Mucosa of descending colon (tissue), 3 donors: ENCODE data around the gene VRK1. TPM values are rescaled to one million over a fixed set of nuclear protein-coding genes. Genes with fewer than 3 reads are reported as not detected.

Experiments
- ATAC-seq: fragments of 200-7000 bp; cut with Tn5 transposase; one replicate; pipeline ENCODE4 v1.9.1; 2020; ENCODE audit warnings: mild to moderate bottlenecking, moderate library complexity
- DNase-seq, 3 donors: peaks; one replicate each; pipeline ENCODE4 v3.0.0-alpha.2; 2020
- H3K36me3 ChIP-seq: fragments of 200-600 bp; one replicate; pipeline ENCODE4 v1.8.0; 2021; ENCODE audit warnings: low read depth, mild to moderate bottlenecking
- H3K4me1 ChIP-seq: fragments of 200-600 bp; one replicate; pipeline ENCODE4 v1.8.0; 2021; ENCODE audit warnings: low read depth, mild to moderate bottlenecking
- H3K4me3 ChIP-seq: fragments of 200-600 bp; one replicate; pipeline ENCODE4 v1.8.0; 2021; ENCODE audit warnings: mild to moderate bottlenecking
- H3K9me3 ChIP-seq: fragments of 200-600 bp; one replicate; pipeline ENCODE4 v1.8.0; 2021; ENCODE audit warnings: mild to moderate bottlenecking
- CTCF ChIP-seq: fragments of 200-600 bp; IDR thresholded peaks from one replicate; pipeline ENCODE4 v1.8.0; 2022; ENCODE audit warnings: antibody characterized with exemption, mild to moderate bottlenecking
- intact Hi-C, 2 donors: fragments of 100-400 bp; cut with DNase I in 1 of 2; cut with micrococcal nuclease in 1 of 2; formaldehyde crosslinking; loops; one replicate each; pipeline versions ENCODE4 v1.11.0 to v1.11.1; 2022; cut with DNase I, micrococcal nuclease
- total RNA-seq, 3 donors: library from RNA; stranded (reverse); fragmentation: NEBNext Ultra II Directional in 2 of 3; extraction: Animal tissue kit (Norgen Biotek cat#: 25700) in 2 of 3; gene quantifications; one replicate each; pipeline versions ENCODE4 v1.2.1 to v1.2.4, GENCODE V29; 2021 to 2023
- donor health status: DM: no; HTN: no; CAD: no; lungs with moderate emphysema.
- donor health status: DM: no; HTN: no; CAD: no.
- donor health status: DM: no; HTN: yes; CAD: no.

The VRK1 gene
- total RNA-seq, 3 donors from 2014 or later, result 15.3 to 19.8 (median 19.4) TPM

- intact Hi-C loops, result no loop called here
- no peak for DNase-seq
- Histone ChIP-seq H3K4me1 (peaks cover 3% of the 10 kb centered on the region), H3K4me3 (no peak overlapping the region), H3K9me3 (no peaks in the 10 kb centered on the region), H3K36me3 (no peaks in the 10 kb centered on the region)
- no peak for ATAC-seq
- no peak for TF ChIP-seq CTCF
Observed at GRCh38 chr14:96811265-96811664, 14.1 kb downstream of the VRK1 start.

GRCh38 chr14:96811985-96812667, 14.9 kb downstream of the VRK1 start:
- H3K36me3 ChIP-seq, result no peaks in the 10 kb centered on the region

GRCh38 chr14:96816281-96816680, 19.1 kb downstream of the VRK1 start:
- intact Hi-C loops, result no loop called here
- no peaks in the 10 kb centered on the region for H3K9me3 ChIP-seq
- no peak overlapping the region for H3K4me3 ChIP-seq
- no peaks in the 10 kb centered on the region for H3K36me3 ChIP-seq
- H3K4me1 ChIP-seq, result no peaks in the 10 kb centered on the region
- TF ChIP-seq CTCF, result no peak
- ATAC-seq, result no peak
- DNase-seq, result no peak

More at GRCh38 chr14:96811985-96812667, 14.9 kb downstream of the VRK1 start:
- Histone ChIP-seq H3K9me3 (no peaks in the 10 kb centered on the region), H3K4me1 (no peaks in the 10 kb centered on the region), H3K4me3 (no peak overlapping the region)
- ATAC-seq (no peak), DNase-seq (no peak)
- intact Hi-C loops, result no loop called here
- TF ChIP-seq CTCF, result no peak

GRCh38 chr14:96817750-96818666, 20.8 kb downstream of the VRK1 start:
- Histone ChIP-seq H3K4me3 (no peak overlapping the region), H3K36me3 (no peaks in the 10 kb centered on the region), H3K4me1 (no peaks in the 10 kb centered on the region), H3K9me3 (no peaks in the 10 kb centered on the region)
- intact Hi-C loops, result no loop called here
- no peak for TF ChIP-seq CTCF
- no peak for ATAC-seq
- no peak for DNase-seq

- Histone ChIP-seq H3K4me1 (no peaks in the 10 kb centered on the region), H3K4me3 (no peak overlapping the region), H3K9me3 (no peaks in the 10 kb centered on the region), H3K36me3 (no peaks in the 10 kb centered on the region)
- intact Hi-C loops, result no loop called here
- no peak for ATAC-seq
- TF ChIP-seq CTCF, result no peak
- no peak for DNase-seq
Observed at GRCh38 chr14:96821501-96821900, 24.3 kb downstream of the VRK1 start.
